ENCODE data around the gene ISM1.

The ISM1 gene

DNA sequence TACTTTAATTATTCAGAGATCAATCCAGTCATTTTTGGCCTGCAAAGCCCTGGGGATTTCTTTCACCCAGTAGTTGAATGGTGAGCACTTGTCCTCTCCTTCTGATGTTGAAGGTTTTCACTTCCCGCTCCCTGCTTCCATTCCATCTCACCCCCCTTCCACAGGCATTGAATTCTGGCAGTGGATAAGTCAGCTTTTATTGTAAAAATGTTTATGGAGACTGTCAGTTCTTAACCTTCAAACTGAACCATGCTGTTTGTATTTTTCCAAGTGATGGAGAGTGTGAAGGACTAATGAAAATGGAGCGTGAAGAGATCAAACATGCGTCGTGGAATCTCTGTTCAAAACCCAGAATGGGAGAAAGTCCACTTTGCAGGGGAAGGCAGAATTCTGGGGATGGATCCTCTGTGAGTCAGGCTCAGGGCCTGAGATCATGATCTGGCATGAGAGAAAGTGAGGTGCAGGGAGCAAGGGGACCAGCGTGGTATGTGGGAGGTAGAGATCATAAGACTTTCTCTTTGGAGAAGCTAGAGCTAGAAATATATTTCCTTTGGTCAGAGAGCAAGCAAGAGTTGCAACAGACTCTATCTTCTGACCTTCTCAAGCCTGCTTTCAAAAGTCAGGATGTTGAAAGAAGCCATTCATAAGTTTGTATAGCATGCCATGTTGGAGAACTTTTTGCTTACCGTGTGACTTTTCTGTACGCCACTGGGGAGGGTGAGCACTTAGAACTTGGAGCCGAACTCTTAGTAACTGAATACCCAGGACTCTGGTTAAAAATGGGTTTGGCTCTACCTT lies 30.2 kb downstream of the ISM1 start:
- POLR2A ChIA-PET (ENCODE audit: low non-redundant PET) = no interaction called here
- H3K27ac ChIP-seq = no peak overlapping the region
- DNase-seq (ENCODE audit: low spot score) = no peak
- CTCF ChIA-PET = interaction anchor here (0.6 to 1.2 kb wide), 2 partner anchors 52 to 132 kb away, joined by 3 to 4 read pairs; no protein-coding TSS in a partner anchor
- TF ChIP-seq, protein P1, sequence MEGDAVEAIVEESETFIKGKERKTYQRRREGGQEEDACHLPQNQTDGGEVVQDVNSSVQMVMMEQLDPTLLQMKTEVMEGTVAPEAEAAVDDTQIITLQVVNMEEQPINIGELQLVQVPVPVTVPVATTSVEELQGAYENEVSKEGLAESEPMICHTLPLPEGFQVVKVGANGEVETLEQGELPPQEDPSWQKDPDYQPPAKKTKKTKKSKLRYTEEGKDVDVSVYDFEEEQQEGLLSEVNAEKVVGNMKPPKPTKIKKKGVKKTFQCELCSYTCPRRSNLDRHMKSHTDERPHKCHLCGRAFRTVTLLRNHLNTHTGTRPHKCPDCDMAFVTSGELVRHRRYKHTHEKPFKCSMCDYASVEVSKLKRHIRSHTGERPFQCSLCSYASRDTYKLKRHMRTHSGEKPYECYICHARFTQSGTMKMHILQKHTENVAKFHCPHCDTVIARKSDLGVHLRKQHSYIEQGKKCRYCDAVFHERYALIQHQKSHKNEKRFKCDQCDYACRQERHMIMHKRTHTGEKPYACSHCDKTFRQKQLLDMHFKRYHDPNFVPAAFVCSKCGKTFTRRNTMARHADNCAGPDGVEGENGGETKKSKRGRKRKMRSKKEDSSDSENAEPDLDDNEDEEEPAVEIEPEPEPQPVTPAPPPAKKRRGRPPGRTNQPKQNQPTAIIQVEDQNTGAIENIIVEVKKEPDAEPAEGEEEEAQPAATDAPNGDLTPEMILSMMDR (conservative IDR thresholded peaks at IDR 0.05; ENCODE audit: low read depth) = no peak

DNA sequence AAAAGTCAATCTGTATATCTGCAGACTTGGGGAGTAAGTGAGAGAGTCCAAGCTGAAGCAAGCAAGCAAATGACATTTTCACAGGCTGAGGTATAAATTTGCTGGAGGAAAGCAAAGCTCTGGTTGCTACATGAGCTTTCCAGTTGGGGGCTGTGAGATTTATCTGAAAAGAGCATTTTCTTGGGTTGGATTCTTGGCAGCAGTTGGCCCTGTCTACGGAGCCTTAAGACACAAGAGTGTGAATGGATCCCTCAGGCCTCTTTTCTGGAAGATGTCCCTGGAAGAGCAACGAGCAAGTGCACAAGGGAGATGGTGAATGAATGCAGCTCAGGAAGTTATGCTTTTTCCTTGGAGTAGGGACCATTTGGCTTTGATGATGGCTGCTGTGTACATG lies 30.8 kb downstream of the ISM1 start:
- ChIA-PET CTCF (interaction anchor here (1.2 kb wide), 1 partner anchor 51 kb away, joined by 3 read pairs; no protein-coding TSS in a partner anchor), POLR2A (ENCODE audit: low non-redundant PET) (no interaction called here)
- H3K27ac ChIP-seq = no peak overlapping the region
- TF ChIP-seq, protein P1 (conservative IDR thresholded peaks at IDR 0.05; ENCODE audit: low read depth) = no peak
- no peak for DNase-seq (ENCODE audit: low spot score)

DNA sequence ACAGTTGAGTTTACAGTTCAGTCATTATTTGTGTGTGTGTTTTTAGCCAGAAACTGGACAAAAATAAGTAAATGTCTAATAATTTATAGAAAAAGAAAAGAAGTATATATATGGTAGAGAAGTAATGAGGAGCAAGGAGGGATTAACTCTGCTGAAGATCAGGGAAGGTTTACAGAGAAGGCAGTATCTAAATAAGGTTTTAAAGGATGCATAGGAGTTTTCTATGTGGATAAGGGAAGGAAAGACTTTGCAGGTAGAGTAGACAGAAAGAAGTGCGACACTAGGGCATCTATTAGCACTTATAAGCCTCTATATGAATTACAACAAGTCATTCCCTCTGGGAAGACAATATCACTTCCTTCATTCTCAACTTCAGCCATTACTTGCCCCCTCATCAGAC lies 34.3 kb downstream of the ISM1 start:
- ChIA-PET CTCF (no interaction called here), POLR2A (ENCODE audit: low non-redundant PET) (no interaction called here)
- H3K27ac ChIP-seq = no peak overlapping the region
- TF ChIP-seq, protein P1 (conservative IDR thresholded peaks at IDR 0.05; ENCODE audit: low read depth) = no peak
- DNase-seq (ENCODE audit: low spot score) = no peak

DNA sequence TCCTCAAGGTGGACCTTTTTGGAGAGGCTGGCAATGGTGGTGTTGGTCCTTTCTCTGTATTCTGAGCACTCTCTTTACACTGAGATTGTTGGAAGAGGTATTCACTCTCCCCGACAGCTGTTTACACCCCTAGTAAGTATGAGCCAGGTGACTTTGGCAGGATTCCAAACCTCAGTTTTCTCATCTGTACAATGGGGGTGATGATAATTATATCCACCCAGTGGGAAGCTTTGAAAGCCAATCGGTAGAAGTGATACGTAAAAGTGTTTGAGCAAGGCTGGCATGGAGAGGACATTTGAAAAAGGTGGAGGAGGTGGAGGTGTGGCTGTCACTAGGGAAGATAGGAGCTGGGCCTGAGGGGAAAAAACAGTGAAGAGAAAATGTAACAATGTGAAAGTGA lies 35.5 kb downstream of the ISM1 start:
- H3K27ac ChIP-seq = no peak overlapping the region
- ChIA-PET CTCF (interaction anchor here (0.5 kb wide), 1 partner anchor 18 kb away, joined by 3 read pairs; no protein-coding TSS in a partner anchor), POLR2A (ENCODE audit: low non-redundant PET) (no interaction called here)
- no peak for DNase-seq (ENCODE audit: low spot score)
- TF ChIP-seq, protein P1 (conservative IDR thresholded peaks at IDR 0.05; ENCODE audit: low read depth) = no peak

DNA sequence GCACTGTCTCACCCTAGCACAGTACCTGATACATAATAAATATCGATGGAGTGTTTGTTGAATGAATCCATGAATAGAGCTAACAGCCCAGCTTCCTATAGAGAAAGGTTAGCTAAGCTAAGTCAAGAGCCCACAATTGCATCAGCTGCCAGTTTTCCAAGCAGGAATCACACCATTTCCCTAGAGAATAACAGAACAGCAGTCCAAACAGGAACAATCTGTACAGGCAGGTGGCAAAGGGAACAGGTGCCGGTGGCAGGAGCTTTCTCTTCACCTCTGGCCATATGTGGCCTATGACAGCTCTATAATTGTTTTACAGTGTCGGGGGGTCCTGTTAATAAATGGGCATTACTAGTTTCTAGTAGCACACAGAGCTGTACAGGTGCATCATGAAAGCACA lies 38.8 kb downstream of the ISM1 start:
- no peak overlapping the region for H3K27ac ChIP-seq
- DNase-seq (ENCODE audit: low spot score) = no peak
- ChIA-PET CTCF (interaction anchor here (0.6 kb wide), 4 partner anchors 41 to 512 kb away, joined by 3 to 6 read pairs (median 4); no protein-coding TSS in a partner anchor), POLR2A (ENCODE audit: low non-redundant PET) (no interaction called here)
- TF ChIP-seq, protein P1 (conservative IDR thresholded peaks at IDR 0.05; ENCODE audit: low read depth) = no peak

DNA sequence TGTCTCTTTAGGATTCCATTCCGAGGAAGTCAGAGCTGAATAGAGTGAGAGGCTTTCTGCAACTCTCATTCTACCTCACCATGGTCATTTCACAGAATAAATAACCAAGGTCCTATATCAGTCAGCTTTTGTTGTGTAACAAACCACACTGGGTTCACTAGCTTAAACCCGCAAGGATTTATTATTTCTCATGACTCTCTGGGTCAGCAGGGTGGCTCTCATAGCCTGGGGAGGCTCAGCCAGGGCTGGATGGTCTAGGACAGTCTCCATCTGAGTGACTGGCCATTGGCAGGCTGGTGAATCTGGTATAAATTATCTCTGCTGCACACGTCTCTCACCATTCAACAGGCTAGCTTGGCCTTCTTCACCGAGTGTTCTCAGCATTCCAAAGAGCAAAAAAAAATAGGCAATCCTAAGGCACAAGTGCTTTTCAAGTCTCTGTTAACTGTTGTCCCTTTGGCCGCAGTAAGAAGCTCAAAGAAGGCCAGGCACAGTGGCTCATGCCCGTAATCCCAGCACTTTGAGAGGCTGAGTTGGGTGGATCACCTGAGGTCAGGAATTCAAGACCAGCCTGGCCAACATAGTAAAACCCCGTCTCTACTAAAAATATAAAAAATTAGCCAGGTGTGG lies 39.7 kb downstream of the ISM1 start:
- TF ChIP-seq, protein P1 (conservative IDR thresholded peaks at IDR 0.05; ENCODE audit: low read depth) = no peak
- no peak overlapping the region for H3K27ac ChIP-seq
- POLR2A ChIA-PET (ENCODE audit: low non-redundant PET) = no interaction called here
- no peak for DNase-seq (ENCODE audit: low spot score)
- CTCF ChIA-PET = interaction anchor here (0.6 to 0.7 kb wide), 4 partner anchors 24 to 511 kb away, joined by 3 to 5 read pairs (median 4); no protein-coding TSS in a partner anchor
